ENCODE measurements around the gene GNB2. TPM values are rescaled to one million over a fixed set of nuclear protein-coding genes. Genes with fewer than 3 reads are reported as not detected.

The GNB2 gene
- total and polyA plus RNA-seq, 2 of the 13 experiments (the other 11 are each of a cell fraction or from before 2014, with no cell fraction given): 48.3 to 67.1 TPM

- TF ChIP-seq ATF4 (CRISPR knock-in tag; IDR thresholded peaks at IDR 0.05) (no peak), KIAA2018 (CRISPR knock-in tag; IDR thresholded peaks at IDR 0.05; ENCODE audit: borderline replicate concordance) (no peak), ZNF710 (CRISPR knock-in tag; IDR thresholded peaks at IDR 0.05; ENCODE audit: borderline replicate concordance) (no peak), RFXANK (CRISPR knock-in tag; IDR thresholded peaks at IDR 0.05) (no peak), ZSCAN21 (CRISPR knock-in tag; IDR thresholded peaks at IDR 0.05; ENCODE audit: borderline replicate concordance) (no peak), MLXIP (CRISPR knock-in tag; IDR thresholded peaks at IDR 0.05; ENCODE audit: borderline replicate concordance) (no peak), BATF2 (CRISPR knock-in tag; IDR thresholded peaks at IDR 0.05) (0 out of 2 replicates have a peak, but pooled peaks have one; percentile 59), TEAD2 (CRISPR knock-in tag; IDR thresholded peaks at IDR 0.05) (no peak), HINFP (CRISPR knock-in tag; IDR thresholded peaks at IDR 0.05; ENCODE audit: low read depth) (0 out of 2 replicates have a peak, but pooled peaks have one; percentile 13), FOXK1 (CRISPR knock-in tag; IDR thresholded peaks at IDR 0.05; ENCODE audit: borderline replicate concordance, low read depth) (no peak), ZNF230 (CRISPR knock-in tag; IDR thresholded peaks at IDR 0.05) (0 out of 2 replicates have a peak, but pooled peaks have one; percentile 22), SNAI1 (CRISPR knock-in tag; IDR thresholded peaks at IDR 0.05; ENCODE audit: borderline replicate concordance) (no peak)
These were observed 436 bp downstream of the GNB2 start (continued) for GRCh38 chr7:100673942-100674410.
